GM19324 (cell line): Measurements from ENCODE around the gene RTF2.

Source experiments
- ATAC-seq: cut with Tn5 transposase; IDR thresholded peaks from one replicate; pipeline ENCODE4 v1.9.1; 2021; ENCODE audit warnings: mild to moderate bottlenecking, moderate library complexity; ENCODE audit not compliant: unreplicated experiment, low FRiP score

Gene RTF2, protein sequence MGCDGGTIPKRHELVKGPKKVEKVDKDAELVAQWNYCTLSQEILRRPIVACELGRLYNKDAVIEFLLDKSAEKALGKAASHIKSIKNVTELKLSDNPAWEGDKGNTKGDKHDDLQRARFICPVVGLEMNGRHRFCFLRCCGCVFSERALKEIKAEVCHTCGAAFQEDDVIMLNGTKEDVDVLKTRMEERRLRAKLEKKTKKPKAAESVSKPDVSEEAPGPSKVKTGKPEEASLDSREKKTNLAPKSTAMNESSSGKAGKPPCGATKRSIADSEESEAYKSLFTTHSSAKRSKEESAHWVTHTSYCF

GRCh38 chr20:56468316-56469076, at the start of gene RTF2:
RTF2 (plus strand) TSS chr20:56468627; CDS start chr20:56468698, 71 bp downstream.
- ATAC-seq = peak; percentile 100

GRCh38 chr20:56420028-56420427, 48.4 kb upstream of the RTF2 start:
- ATAC-seq = no peak

DNA sequence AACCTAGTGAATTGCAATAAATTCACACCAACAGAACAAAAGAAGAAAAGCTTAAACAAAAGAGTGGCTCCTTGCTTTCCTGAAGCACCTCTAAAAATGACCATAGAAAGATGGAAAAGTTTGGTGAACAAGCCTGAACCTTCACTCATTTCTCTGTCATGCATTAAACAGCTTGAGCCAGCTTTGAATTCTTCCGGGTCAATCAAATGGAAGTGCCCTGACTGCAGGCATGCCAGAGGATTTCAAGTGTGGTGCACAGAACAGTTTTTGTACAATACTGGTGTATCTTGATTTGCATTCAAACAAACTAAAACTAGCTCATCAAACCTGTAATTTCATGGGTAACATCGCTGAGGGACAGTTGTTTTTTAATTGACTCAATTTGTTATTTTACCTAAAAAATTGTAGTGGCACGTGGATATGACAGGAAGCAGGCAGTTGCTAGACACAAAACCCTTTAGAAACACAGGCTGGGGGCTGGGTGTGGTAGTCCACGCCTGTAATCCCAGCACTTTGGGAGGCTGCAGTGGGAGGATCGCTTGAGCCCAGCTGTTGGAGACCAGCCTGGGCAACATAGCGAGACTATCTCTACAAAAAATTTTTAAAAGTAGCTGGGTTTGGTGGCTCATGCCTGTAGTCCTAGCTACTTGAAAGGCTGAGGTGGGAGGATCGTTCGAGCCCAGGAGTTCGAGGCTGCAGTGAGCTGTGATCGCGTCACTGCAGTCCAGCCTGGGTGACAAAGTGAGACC, 47.3 kb upstream of the RTF2 start:
- no peak for ATAC-seq

GRCh38 chr20:56422076-56422823, 46.2 kb upstream of the RTF2 start:
- ATAC-seq = no peak

DNA sequence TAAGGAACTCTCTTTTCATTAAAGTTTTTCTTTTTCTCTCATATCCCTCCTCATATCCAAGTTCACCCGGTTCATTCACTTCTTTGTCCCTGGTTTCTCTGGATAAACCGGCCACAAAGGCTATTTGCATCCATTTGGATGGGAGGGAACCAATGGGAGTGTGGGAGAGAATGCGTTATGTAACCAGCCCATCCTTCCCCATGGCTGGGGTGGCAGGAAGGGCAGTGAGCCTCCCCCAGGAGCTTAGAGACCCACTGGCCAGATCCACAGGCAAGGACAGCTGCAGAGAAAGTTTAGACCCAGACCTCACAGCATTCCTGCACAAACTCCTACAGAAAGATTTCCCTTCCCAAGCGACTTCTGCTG, 45.6 kb upstream of the RTF2 start:
- ATAC-seq = no peak

DNA sequence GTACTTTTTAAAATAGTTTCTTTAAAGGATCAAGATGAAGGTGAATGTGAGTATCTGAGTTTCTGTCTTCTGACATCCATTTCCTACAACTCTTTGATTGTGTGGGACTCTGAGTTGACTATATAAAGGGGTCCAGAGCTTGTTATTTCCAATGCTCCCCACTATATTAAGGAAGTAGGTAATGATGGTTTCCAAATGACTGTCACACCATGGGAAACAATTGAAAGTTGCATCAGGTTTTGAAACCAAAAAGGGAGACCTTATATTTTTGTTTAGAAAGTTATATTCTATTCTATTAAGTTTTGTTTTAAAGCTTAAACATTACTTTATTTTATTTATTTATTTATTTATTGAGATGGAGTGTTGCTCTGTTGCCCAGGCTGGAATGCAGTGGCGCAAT, 45.2 kb upstream of the RTF2 start:
- no peak for ATAC-seq

DNA sequence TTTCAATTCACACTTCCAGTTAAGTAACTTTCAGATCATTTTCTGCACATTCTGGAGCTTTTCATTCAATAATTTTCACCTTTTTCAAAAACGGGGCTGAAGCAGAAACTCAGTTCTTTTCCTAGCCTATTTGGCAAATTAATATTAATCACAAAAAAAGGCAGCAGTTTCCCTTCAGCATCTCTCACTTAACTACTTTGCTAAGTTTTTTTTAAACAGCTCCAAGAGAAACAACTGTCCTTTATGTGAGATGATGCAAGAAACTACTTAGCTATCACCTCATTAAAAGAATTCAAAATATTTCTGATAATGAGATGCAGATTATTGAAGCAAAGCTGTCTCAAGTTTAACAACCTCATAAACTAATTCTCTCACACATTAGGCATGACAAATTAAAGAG, 44.5 kb upstream of the RTF2 start:
- no peak for ATAC-seq

GRCh38 chr20:56424931-56425330, 43.5 kb upstream of the RTF2 start:
- ATAC-seq = no peak

DNA sequence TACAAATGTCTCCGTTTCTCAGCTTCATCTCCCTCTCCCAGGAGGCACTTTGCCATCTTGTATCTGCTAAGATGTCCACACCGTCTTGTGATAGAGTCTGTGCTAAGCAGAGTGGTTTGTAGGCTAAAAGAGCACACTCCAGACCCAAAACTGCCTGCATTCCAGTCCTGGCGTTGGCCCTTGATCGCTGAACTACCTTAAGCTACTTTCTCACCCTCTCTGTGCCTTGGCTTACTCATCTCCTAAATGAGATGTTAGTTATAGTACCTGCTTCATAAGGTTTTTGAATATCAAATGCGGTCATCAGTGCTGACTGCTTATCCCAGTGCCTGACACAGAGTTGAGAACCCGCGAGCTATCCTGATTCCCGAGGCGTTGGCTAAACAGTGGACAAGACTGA, 42.4 kb upstream of the RTF2 start:
- no peak for ATAC-seq

DNA sequence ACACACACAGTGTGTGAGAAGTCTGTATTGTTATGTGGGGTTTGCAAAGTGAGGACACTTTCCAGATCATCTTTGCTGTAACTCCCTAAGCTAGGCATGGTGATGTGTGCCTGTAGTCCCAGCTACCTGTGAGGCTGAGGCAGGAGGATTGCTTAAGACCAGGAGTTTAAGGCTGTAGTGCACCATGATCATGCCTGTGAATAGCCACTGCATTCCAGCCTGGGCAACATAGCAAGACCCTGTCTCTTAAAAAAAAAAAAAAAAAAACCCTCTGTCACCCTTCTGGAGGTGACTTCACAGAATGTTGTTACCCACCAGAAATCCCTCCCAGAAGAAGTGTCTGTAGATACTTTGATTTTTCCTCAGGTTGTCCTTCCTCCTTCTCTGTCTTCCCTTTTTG, 41.5 kb upstream of the RTF2 start:
- ATAC-seq = no peak

GRCh38 chr20:56427797-56428196, 40.6 kb upstream of the RTF2 start:
- ATAC-seq = no peak

GRCh38 chr20:56428410-56428809, 40.0 kb upstream of the RTF2 start:
- no peak for ATAC-seq

GRCh38 chr20:56428881-56429280, 39.5 kb upstream of the RTF2 start:
- no peak for ATAC-seq

DNA sequence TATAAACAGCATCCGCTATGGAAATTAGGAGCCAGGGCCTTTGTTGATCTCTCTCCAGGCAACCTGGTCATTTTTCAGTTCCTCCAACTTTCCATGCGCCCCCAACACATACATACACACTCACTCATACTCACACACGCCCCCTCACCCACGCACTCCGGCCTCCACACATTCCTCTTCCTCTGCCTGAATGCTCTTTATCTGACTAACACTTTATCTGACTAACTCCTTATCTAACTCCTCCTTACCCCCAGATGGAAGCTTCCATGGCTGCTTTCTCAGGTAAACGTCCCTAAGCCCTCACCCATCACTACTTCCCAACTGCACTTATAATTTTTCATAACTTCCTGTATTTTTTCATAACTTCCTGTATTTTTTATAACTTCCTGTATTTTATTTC, 38.9 kb upstream of the RTF2 start:
- ATAC-seq = no peak

- no peak for ATAC-seq
These were observed 38.5 kb upstream of the RTF2 start for GRCh38 chr20:56429941-56430340.

GRCh38 chr20:56430461-56430860, 38.0 kb upstream of the RTF2 start:
- no peak for ATAC-seq

DNA sequence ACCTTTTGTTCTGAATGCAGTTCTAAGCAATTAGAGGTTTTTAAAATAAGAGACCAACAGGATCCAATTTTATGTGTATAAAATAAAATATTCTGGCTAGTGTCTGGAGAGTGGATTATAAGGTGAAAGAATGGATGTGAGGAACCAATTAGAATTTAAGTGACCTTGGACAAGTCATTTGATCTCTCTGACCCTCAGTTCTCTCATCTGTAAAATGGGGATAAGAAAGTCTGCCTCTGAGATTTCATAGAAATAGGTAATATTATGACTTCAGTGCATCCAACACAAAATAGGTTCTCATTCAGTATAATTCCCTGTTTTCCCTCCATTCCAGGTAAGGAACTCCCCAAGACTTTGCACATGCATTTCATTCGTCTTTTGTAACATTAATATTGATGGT, 37.5 kb upstream of the RTF2 start:
- no peak for ATAC-seq

- ATAC-seq = no peak
These were observed 37.0 kb upstream of the RTF2 start for GRCh38 chr20:56431471-56431870.

- no peak for ATAC-seq
These were observed 35.1 kb upstream of the RTF2 start for GRCh38 chr20:56433221-56433879.

DNA sequence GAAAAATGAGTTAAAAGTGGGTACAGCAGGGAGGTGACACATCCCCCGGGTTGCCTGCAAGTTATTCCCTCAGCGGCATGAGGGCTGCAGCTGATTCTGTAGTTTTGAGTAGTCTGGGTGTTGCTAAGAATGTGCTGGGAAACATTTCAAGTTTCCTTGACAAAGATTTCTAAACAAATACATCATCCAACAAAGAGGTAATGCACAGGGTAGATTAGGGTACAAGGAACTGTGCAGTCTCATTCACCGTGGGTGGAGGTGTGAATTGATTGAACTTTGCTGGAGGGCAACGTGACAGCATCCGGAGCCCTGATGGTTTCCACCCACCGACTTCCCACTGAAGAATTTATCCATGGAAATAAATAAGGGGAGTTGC, 34.6 kb upstream of the RTF2 start:
- ATAC-seq = no peak
